ENCODE data around the gene KCNT2. TPM values are rescaled to one million over a fixed set of nuclear protein-coding genes. Genes with fewer than 3 reads are reported as not detected.

Gene KCNT2
- total and polyA plus RNA-seq, 10 of the 15 experiments (the other 5 are each of a cell fraction or from before 2014, with no cell fraction given), result not detected

- Histone ChIP-seq H4K20me1 (ENCODE audit: control insufficient read depth, insufficient read depth) (no peaks in the 10 kb centered on the region), H3K27me3 (replicated peaks in 1 of 2; ENCODE audit: control insufficient read depth in 2 of 2, insufficient read depth in 2 of 2, low read length in 1 of 2) (no peaks in the 10 kb centered on the region), H3K36me3 (ENCODE audit: control insufficient read depth in 2 of 2, insufficient read depth in 2 of 2, low read length in 1 of 2) (no peaks in the 10 kb centered on the region), H3K4me1 (ENCODE audit: control insufficient read depth, insufficient read depth, low read length) (no peaks in the 10 kb centered on the region), H3K4me3 (no peak overlapping the region), H3K4me2 (ENCODE audit: control insufficient read depth, insufficient read depth) (no peak overlapping the region), H3K9ac (ENCODE audit: control insufficient read depth, insufficient read depth, low read length) (no peak overlapping the region), H3K9me3 (replicated peaks; ENCODE audit: control insufficient read depth, insufficient read depth, low read length) (no peaks in the 10 kb centered on the region), H3K27ac (ENCODE audit: control insufficient read depth, insufficient read depth) (no peak overlapping the region), H2AFZ (ENCODE audit: control insufficient read depth, low read depth, low read length) (no peak overlapping the region), H3K79me2 (ENCODE audit: control insufficient read depth, insufficient read depth, low read length) (no peaks in the 10 kb centered on the region)
- no peak for ATAC-seq
- no peak for FAIRE-seq
- SMC1A ChIA-PET (ENCODE audit: uncharacterized antibody, unreplicated experiment), result interaction anchor here (0.9 kb wide), 1 partner anchor 18 kb away, joined by 3 read pairs; no protein-coding TSS in a partner anchor
- RAD21 ChIA-PET (ENCODE audit: unreplicated experiment), result no interaction called here
- BruUV-seq (replicated peaks), result no TSS peak
- in situ Hi-C loops (cut with MboI) (no loop called here), intact Hi-C loops (cut with micrococcal nuclease; ENCODE audit: unreplicated experiment) (no loop called here)
- DNase-seq (ENCODE audit: low read depth, low spot score), result no peak
- WGBS (ENCODE audit: insufficient coverage, insufficient replicate concordance, low lambda C conversion rate, missing lambda C conversion rate), result 28% methylated on average over 2 of the region's 2 CpGs
- TF ChIP-seq ZNF24 (IDR thresholded peaks at IDR 0.05) (no peak), NFIC (IDR thresholded peaks at IDR 0.05; ENCODE audit: low read depth, low read length) (no peak), SREBF1 (IDR thresholded peaks at IDR 0.05; ENCODE audit: low read length) (no peak), CREM (IDR thresholded peaks at IDR 0.05; ENCODE audit: low read depth) (no peak), RB1 (IDR thresholded peaks at IDR 0.05; ENCODE audit: borderline replicate concordance) (no peak), BMI1 (IDR thresholded peaks at IDR 0.05; ENCODE audit: borderline replicate concordance) (no peak), E2F4 (IDR thresholded peaks at IDR 0.05; ENCODE audit: low read depth, low read length) (no peak), JUNB (IDR thresholded peaks at IDR 0.05) (no peak), NR2F1 (conservative IDR thresholded peaks at IDR 0.05) (no peak), HDAC6 (IDR thresholded peaks at IDR 0.05; ENCODE audit: unreplicated experiment) (no peak), RCOR1 (conservative IDR thresholded peaks at IDR 0.05; ENCODE audit: low read depth, low read length) (no peak), MYC (IDR thresholded peaks at IDR 0.05; ENCODE audit: insufficient read depth, insufficient read length, insufficient replicate concordance, low read length, severe bottlenecking) (no peak), YY1 (IDR thresholded peaks at IDR 0.05; ENCODE audit: low read depth, low read length) (no peak), TAF1 (IDR thresholded peaks at IDR 0.05; ENCODE audit: borderline replicate concordance, low read depth, low read length) (no peak), IRF3 (IDR thresholded peaks at IDR 0.05) (no peak), RELB (IDR thresholded peaks at IDR 0.05; ENCODE audit: low read depth) (no peak), ZNF207 (IDR thresholded peaks at IDR 0.05; ENCODE audit: borderline replicate concordance) (no peak), NKRF (conservative IDR thresholded peaks at IDR 0.05) (no peak), NFYA (IDR thresholded peaks at IDR 0.05; ENCODE audit: borderline replicate concordance, low read depth, low read length) (no peak), SREBF2 (IDR thresholded peaks at IDR 0.05; ENCODE audit: low read length) (no peak)
- POLR2A ChIA-PET, result no interaction called here
- CTCF ChIA-PET, result no interaction called here
Measured at GRCh38 chr1:196462086-196462485, 146.2 kb downstream of the KCNT2 start.

Measured in GM12878 (cell line).